Measurements from ENCODE around the gene ADAMTSL2. TPM values are rescaled to one million over a fixed set of nuclear protein-coding genes. Genes with fewer than 3 reads are reported as not detected.

ADAMTSL2 gene
- total and polyA plus RNA-seq, 12 donors = 1.00 to 138 (median 56.8) TPM

DNA sequence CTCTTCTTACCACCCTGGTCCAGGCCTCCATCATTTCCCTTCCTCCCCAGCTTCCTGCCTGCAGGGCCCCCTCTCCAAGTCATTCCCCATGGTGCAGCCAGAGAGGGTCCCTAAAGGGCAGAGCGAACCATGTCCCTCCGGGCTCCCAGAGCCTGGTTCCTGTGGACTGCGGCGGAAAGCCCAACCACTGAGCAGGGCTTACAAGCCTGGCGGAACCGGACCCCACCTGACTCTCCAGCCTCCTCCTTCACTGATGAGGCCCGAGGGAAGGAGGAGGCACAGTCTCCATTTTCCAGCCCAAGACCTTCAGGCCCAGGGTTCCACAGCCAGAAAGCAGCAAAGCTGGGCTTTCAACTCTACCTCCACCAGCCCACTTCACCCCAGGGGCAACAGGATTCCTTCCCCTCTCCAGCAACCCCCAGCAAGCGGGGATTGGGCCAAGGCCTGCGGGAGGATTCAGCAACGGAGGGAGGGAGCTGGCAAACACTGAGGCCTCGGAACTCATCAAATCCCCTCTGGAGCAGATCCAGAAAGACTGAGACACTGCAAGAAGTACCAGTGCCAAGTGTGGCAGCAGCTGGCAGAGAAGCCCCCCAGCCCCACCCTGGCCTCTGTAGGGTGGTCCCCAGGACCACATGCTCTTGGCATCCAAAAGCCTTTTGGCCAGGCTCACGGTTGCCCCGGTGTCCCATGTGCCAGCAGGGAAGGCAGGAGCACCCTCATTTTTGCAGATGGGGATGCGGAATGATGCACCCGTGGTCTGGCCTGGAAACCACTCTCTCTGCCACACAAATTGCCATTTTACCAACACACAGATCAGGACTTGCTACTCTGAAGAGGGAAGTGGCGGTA is 71.6 kb downstream of the ADAMTSL2 start:
- H3K4me1 ChIP-seq (replicated peaks in 1 of 2) = no peaks in the 10 kb centered on the region
- 58 to 66% (median 62%) methylated on average over 7 to 16 of the region's 16 CpGs for WGBS, 4 donors
- H3K9me3 ChIP-seq (replicated peaks in 1 of 3) = no peaks in the 10 kb centered on the region
- no peak for TF ChIP-seq POLR2A (IDR thresholded peaks at IDR 0.05)
- TF ChIP-seq, protein P1, sequence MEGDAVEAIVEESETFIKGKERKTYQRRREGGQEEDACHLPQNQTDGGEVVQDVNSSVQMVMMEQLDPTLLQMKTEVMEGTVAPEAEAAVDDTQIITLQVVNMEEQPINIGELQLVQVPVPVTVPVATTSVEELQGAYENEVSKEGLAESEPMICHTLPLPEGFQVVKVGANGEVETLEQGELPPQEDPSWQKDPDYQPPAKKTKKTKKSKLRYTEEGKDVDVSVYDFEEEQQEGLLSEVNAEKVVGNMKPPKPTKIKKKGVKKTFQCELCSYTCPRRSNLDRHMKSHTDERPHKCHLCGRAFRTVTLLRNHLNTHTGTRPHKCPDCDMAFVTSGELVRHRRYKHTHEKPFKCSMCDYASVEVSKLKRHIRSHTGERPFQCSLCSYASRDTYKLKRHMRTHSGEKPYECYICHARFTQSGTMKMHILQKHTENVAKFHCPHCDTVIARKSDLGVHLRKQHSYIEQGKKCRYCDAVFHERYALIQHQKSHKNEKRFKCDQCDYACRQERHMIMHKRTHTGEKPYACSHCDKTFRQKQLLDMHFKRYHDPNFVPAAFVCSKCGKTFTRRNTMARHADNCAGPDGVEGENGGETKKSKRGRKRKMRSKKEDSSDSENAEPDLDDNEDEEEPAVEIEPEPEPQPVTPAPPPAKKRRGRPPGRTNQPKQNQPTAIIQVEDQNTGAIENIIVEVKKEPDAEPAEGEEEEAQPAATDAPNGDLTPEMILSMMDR (IDR thresholded peaks at IDR 0.05) = no peak
- no peak overlapping the region for H3K4me3 ChIP-seq
- peaks cover 19% of the 10 kb centered on the region for H3K27me3 ChIP-seq
- intact Hi-C loops (cut with DNase I) = no loop called here
- H3K27ac ChIP-seq = peak overlapping the region in 1 of 5 donors; percentile 54
- H3K36me3 ChIP-seq (replicated peaks in 1 of 2) = no peaks in the 10 kb centered on the region
- DNase-seq = no peak

- Histone ChIP-seq H3K27me3 (peaks cover 19% of the 10 kb centered on the region), H3K9me3 (replicated peaks in 1 of 3) (no peaks in the 10 kb centered on the region), H3K36me3 (replicated peaks in 1 of 2) (no peaks in the 10 kb centered on the region), H3K27ac (peak overlapping the region in 1 of 5 donors; percentile 54), H3K4me1 (replicated peaks in 1 of 2) (no peaks in the 10 kb centered on the region), H3K4me3 (no peak overlapping the region)
- TF ChIP-seq, protein P1 (IDR thresholded peaks at IDR 0.05) = no peak
- TF ChIP-seq POLR2A (IDR thresholded peaks at IDR 0.05) = no peak
- no peak for DNase-seq
- 36 to 46% (median 39%) methylated on average over 8 of the region's 8 CpGs for WGBS, 4 donors
- intact Hi-C loops (cut with DNase I) = no loop called here
Observed at GRCh38 chr9:133606708-133607025, 72.2 kb downstream of the ADAMTSL2 start.

DNA sequence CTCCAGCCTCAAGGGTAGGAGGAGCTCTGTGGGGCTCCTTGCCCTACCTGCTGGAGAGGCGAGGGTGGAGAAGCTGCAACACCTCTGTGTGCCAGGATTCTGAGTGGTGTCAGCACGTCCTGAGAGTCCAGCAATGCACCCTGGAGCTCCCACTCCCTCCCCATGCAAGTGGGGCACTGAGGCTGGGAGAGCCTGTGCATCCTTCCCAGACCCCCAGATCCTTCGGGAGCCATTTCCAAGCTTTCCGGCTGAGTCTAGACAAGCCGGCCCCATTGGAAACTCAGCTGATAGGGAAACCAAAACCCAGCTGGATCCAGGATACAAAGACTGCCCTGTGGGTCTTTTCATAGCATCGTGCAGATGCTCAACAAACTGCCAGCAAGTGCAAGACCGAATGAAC is 72.9 kb downstream of the ADAMTSL2 start:
- TF ChIP-seq POLR2A (IDR thresholded peaks at IDR 0.05) = no peak
- TF ChIP-seq, protein P1 (IDR thresholded peaks at IDR 0.05) = no peak
- no peak for DNase-seq
- Histone ChIP-seq H3K9me3 (replicated peaks in 1 of 3) (no peaks in the 10 kb centered on the region), H3K36me3 (replicated peaks in 1 of 2) (no peaks in the 10 kb centered on the region), H3K27me3 (peaks cover 19% of the 10 kb centered on the region), H3K27ac (peak overlapping the region in 1 of 5 donors; percentile 21), H3K4me1 (replicated peaks in 1 of 2) (no peaks in the 10 kb centered on the region), H3K4me3 (no peak overlapping the region)
- intact Hi-C loops (cut with DNase I) = no loop called here
- WGBS, 4 donors = 41 to 56% (median 53%) methylated on average over 5 to 7 of the region's 7 CpGs

DNA sequence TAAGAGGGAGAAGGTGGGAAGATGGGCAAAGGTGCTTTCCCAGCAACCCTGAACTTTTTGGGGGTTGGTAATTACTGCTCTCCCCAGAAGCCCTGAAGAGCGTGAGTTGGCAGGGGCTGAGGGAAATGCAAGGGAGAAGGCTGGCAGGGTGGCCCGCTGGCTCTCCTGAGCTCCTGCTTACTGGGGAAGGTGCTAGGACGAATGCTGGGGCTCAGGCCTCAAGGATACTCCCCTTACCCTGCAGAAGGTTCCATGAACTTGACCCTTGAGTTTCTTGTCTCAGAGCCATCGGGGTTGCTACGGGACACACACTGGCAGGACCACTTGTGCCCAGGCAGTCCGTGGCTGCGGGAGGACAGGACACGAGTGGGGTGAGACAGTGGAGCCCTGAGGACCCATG is 73.5 kb downstream of the ADAMTSL2 start:
- no peaks in the 10 kb centered on the region for H3K4me1 ChIP-seq (replicated peaks in 1 of 2)
- intact Hi-C loops (cut with DNase I) = no loop called here
- TF ChIP-seq, protein P1 (IDR thresholded peaks at IDR 0.05) = no peak
- TF ChIP-seq POLR2A (IDR thresholded peaks at IDR 0.05) = no peak
- peaks cover 24% of the 10 kb centered on the region for H3K27me3 ChIP-seq
- 60 to 88% (median 74%) methylated on average over 7 to 8 of the region's 8 CpGs for WGBS, 4 donors
- H3K27ac ChIP-seq = peak overlapping the region in 1 of 5 donors; percentile 71
- H3K4me3 ChIP-seq = no peak overlapping the region
- no peak for DNase-seq
- no peaks in the 10 kb centered on the region for H3K36me3 ChIP-seq (replicated peaks in 1 of 2)
- H3K9me3 ChIP-seq (replicated peaks in 1 of 3) = no peaks in the 10 kb centered on the region
